ENCODE measurements around the gene C15orf39. TPM values are rescaled to one million over a fixed set of nuclear protein-coding genes. Genes with fewer than 3 reads are reported as not detected.

Gene C15orf39
- total RNA-seq, 1 experiment from 2014 or later, result 45.6 TPM

DNA sequence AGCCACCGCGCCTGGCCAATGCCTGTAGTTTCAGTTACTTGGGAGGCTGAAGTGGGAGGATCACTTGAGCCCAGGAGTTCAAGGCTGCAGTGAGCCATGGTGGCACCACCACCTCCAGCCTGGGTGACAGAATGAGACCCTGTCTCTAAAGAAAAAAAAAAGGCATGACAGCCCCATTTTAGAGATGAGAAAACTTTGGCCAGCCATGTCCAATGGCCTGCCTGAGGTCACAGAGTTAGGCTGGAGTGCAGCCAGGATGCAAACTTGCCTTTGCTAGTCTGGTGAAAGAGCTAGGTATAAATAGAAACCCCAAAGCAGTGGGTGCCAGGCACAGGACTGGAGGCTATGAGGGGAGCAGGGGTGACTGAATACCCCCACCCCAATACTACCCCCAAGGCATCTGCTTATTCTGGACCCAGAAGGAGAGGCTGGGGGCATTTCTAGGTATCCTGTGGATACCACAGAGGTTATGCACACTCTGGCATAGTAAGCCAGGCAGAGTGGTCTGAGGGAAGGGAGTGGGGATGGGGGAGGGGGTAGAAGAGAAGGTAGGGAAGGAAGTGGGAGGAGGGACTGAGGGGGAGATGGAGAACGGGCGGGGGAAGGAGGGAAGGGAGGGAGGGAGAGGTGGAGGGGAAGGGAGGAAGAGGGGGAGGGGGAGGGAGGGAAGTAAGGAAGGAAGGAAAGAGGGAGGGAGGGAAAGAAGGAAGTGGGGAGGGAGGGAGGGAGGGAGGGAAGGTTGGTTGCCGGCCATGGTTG, 16.2 kb upstream of the C15orf39 start:
- Histone ChIP-seq H2BK5ac (ENCODE audit: insufficient read length, low read length) (no peak overlapping the region), H3K27me3 (ENCODE audit: insufficient read depth, low read length) (no peaks in the 10 kb centered on the region), H3K4me1 (ENCODE audit: insufficient read depth, low read length) (peaks cover 3% of the 10 kb centered on the region; the same call in 1 of the 2 replicates), H3K27ac (ENCODE audit: insufficient read length, low read depth, low read length) (no peak overlapping the region), H2AFZ (ENCODE audit: low read length) (no peak overlapping the region), H3K4me2 (ENCODE audit: insufficient read depth, insufficient read length, low read length) (no peak overlapping the region), H3K23ac (ENCODE audit: insufficient read length, low read depth, low read length) (no peak overlapping the region), H2AK5ac (ENCODE audit: insufficient read length, low read length) (no peak overlapping the region), H3K56ac (ENCODE audit: insufficient read length, low read depth, low read length) (no peak overlapping the region), H4K20me1 (ENCODE audit: control insufficient read depth, insufficient read depth, insufficient read length) (no peaks in the 10 kb centered on the region), H3K18ac (ENCODE audit: insufficient read length, low read depth, low read length) (no peak overlapping the region), H3K9ac (ENCODE audit: extremely low read depth, insufficient read length, low read length) (no peak overlapping the region), H2BK20ac (ENCODE audit: low read depth, low read length, poor library complexity, severe bottlenecking) (no peak overlapping the region), H3K79me2 (ENCODE audit: insufficient read depth, low read length) (no peaks in the 10 kb centered on the region), H3K14ac (ENCODE audit: insufficient read depth, low read length) (no peak overlapping the region), H2BK120ac (ENCODE audit: low read depth, low read length, poor library complexity, severe bottlenecking) (no peak overlapping the region), H3K9me3 (ENCODE audit: control insufficient read depth, low read depth, low read length) (no peaks in the 10 kb centered on the region), H2BK12ac (ENCODE audit: insufficient read length, low read depth, low read length) (no peak overlapping the region), H3K23me2 (ENCODE audit: insufficient read length, low read depth, low read length, poor library complexity, severe bottlenecking) (peaks cover 2% of the 10 kb centered on the region), H3T11ph (ENCODE audit: low read length) (no peak overlapping the region), H4K91ac (ENCODE audit: insufficient read length, low read depth, low read length) (no peak overlapping the region), H4K5ac (ENCODE audit: insufficient read length, low read depth, low read length) (no peak overlapping the region), H2BK15ac (ENCODE audit: low read depth, low read length) (no peak overlapping the region), H3K4ac (ENCODE audit: low read depth, low read length) (no peak overlapping the region), H3K79me1 (ENCODE audit: insufficient read depth, low read depth, low read length, poor library complexity, severe bottlenecking) (no peaks in the 10 kb centered on the region), H4K8ac (replicated peaks; ENCODE audit: insufficient read length, low read depth, low read length) (no peak overlapping the region)
- H3K27me3 Mint-ChIP-seq (ENCODE audit: low read depth), result peaks cover 8% of the 10 kb centered on the region
- 0 out of 5 replicates have a peak overlapping the region, but pooled peaks of 1 of the 2 experiments have one; percentile 26 for H3K4me3 Mint-ChIP-seq
- peaks cover 6 to 8% of the 10 kb centered on the region in 2 experiments for H3K9me3 Mint-ChIP-seq
- peaks cover 0 to 5% (median 0%) of the 10 kb centered on the region in 3 experiments; a peak in 3 of 7 replicates for H3K36me3 Mint-ChIP-seq (ENCODE audit: insufficient read depth in 1 of 3, low read depth in 3 of 3)
- TF ChIP-seq, protein P1, sequence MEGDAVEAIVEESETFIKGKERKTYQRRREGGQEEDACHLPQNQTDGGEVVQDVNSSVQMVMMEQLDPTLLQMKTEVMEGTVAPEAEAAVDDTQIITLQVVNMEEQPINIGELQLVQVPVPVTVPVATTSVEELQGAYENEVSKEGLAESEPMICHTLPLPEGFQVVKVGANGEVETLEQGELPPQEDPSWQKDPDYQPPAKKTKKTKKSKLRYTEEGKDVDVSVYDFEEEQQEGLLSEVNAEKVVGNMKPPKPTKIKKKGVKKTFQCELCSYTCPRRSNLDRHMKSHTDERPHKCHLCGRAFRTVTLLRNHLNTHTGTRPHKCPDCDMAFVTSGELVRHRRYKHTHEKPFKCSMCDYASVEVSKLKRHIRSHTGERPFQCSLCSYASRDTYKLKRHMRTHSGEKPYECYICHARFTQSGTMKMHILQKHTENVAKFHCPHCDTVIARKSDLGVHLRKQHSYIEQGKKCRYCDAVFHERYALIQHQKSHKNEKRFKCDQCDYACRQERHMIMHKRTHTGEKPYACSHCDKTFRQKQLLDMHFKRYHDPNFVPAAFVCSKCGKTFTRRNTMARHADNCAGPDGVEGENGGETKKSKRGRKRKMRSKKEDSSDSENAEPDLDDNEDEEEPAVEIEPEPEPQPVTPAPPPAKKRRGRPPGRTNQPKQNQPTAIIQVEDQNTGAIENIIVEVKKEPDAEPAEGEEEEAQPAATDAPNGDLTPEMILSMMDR (conservative IDR thresholded peaks at IDR 0.05), result no peak
- no CpG with 5 or more reads among the region's 5 CpGs for WGBS (ENCODE audit: extremely low coverage, insufficient read length, low lambda C conversion rate)
- no peak for DNase-seq
- peak overlapping the region in 1 of 3 experiments; percentile 65; a peak in 1 of 7 replicates for H3K27ac Mint-ChIP-seq
- peaks cover 12 to 21% of the 10 kb centered on the region in 2 experiments for H3K4me1 Mint-ChIP-seq
